ENCODE data around the gene THSD4. TPM values are rescaled to one million over a fixed set of nuclear protein-coding genes. Genes with fewer than 3 reads are reported as not detected.

The THSD4 gene
- total and polyA plus RNA-seq, 2 of the 4 experiments (the other 2 are of a cell fraction), result 25.5 to 31.1 TPM

DNA sequence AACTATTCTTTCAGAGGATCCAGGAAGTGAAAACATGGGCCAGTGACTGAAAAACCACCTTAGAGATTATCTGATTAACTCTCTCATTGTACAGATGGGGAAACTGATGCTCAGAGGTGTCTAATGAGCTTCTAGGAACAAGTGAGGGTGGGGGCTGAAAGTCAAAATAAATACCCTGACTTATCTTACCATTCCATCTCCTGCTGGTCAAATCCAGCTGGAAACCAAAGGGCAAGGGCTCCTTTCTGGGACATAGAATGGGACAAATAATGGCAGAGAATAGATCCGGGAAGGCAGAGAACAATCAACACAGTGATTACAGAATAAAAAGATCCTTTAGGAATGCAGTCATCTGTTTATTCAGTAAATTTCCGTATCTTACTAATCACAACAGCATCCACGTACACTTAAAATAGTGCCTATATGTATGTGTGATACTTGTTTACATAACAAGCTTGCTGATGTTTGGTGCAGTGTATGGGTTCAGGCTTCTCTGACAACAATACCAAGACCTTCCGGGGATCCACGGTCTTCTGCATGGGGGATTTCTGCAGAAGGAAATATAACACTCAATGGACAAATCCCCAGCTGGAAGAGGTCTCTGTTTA lies 173.2 kb downstream of the THSD4 start:
- Histone ChIP-seq H3K79me1 (ENCODE audit: low read depth in 1 of 2, low read length in 2 of 2) (peaks cover 30 to 45% of the 10 kb centered on the region in 2 experiments), H4K8ac (ENCODE audit: low read depth in 2 of 2, low read length in 2 of 2) (peak overlapping the region; percentile 68 to 92), H3K27ac (ENCODE audit: insufficient read depth, low read length) (peak overlapping the region; percentile 63; the same call in 1 of the 2 replicates), H3K14ac (replicated peaks; ENCODE audit: low read depth, low read length) (peak overlapping the region; percentile 97), H4K5ac (ENCODE audit: low read depth, low read length) (peak overlapping the region; percentile 98; the same call in 1 of the 2 replicates), H4K91ac (ENCODE audit: insufficient read depth, low read depth, low read length) (peak overlapping the region; percentile 91), H3K4ac (ENCODE audit: low read depth, low read length) (peak overlapping the region; percentile 94), H2BK15ac (ENCODE audit: low read depth, low read length) (peak overlapping the region; percentile 96), H3K4me1 (ENCODE audit: control insufficient read depth, insufficient read depth, low read length) (peaks cover 20% of the 10 kb centered on the region), H3K36me3 (ENCODE audit: control insufficient read depth, insufficient read depth, low read length) (no peaks in the 10 kb centered on the region; the same call in 1 of the 2 replicates), H2BK20ac (ENCODE audit: low read depth, low read length) (peak overlapping the region; percentile 95), H4K20me1 (ENCODE audit: insufficient read depth, low read length) (no peaks in the 10 kb centered on the region), H3K23ac (ENCODE audit: low read depth, low read length) (peak overlapping the region; percentile 91), H2AK9ac (replicated peaks; ENCODE audit: low read depth, low read length, poor library complexity) (no peak overlapping the region), H3K9ac (ENCODE audit: low read depth, low read length) (no peak overlapping the region; the same call in 1 of the 2 replicates), H3K4me3 (ENCODE audit: insufficient read depth, low read depth, low read length) (no peak overlapping the region), H2BK120ac (ENCODE audit: low read depth, low read length) (peak overlapping the region; percentile 97), H3K9me3 (ENCODE audit: control insufficient read depth, insufficient read depth, low read length) (peaks cover 2% of the 10 kb centered on the region; the same call in 1 of the 2 replicates), H3K4me2 (ENCODE audit: low read depth, low read length) (peak overlapping the region; percentile 29; the same call in 1 of the 2 replicates), H3K9me1 (ENCODE audit: insufficient read depth, low read length) (peaks cover 15% of the 10 kb centered on the region), H2AK5ac (ENCODE audit: low read depth, low read length) (peak overlapping the region; percentile 63), H2AFZ (replicated peaks; ENCODE audit: low read length, poor library complexity) (no peak overlapping the region), H3K18ac (ENCODE audit: low read depth, low read length) (peak overlapping the region; percentile 92; the same call in 1 of the 2 replicates), H3K56ac (ENCODE audit: extremely low read depth, insufficient read depth, low read length) (peak overlapping the region; percentile 69), H3K27me3 (ENCODE audit: control insufficient read depth, insufficient read depth, low read length) (no peaks in the 10 kb centered on the region), H2BK5ac (ENCODE audit: low read depth, low read length, poor library complexity, severe bottlenecking) (peak overlapping the region; percentile 97)
- peak; percentile 75 for ATAC-seq (ENCODE audit: low read depth)
- in situ Hi-C loops (cut with MboI; ENCODE audit: low sequenced_read_pairs) (no loop called here), dilution Hi-C loops (cut with HindIII; ENCODE audit: low sequenced_read_pairs, unreplicated experiment) (no loop called here), intact Hi-C loops (cut with micrococcal nuclease) (no loop called here)
- CTCF ChIA-PET, result no interaction called here
- POLR2A ChIA-PET (ENCODE audit: unreplicated experiment), result no interaction called here
- TF ChIP-seq CHD1 (IDR thresholded peaks at IDR 0.05; ENCODE audit: low read depth, low read length) (no peak), MAZ (IDR thresholded peaks at IDR 0.05; ENCODE audit: borderline replicate concordance, low read depth, low read length) (no peak), FOS (IDR thresholded peaks at IDR 0.05; ENCODE audit: low read depth, low read length) (no peak), RCOR1 (IDR thresholded peaks at IDR 0.05; ENCODE audit: insufficient replicate concordance, low read length) (no peak), RAD21 (IDR thresholded peaks at IDR 0.05; ENCODE audit: low read length) (no peak), SMC3 (IDR thresholded peaks at IDR 0.05; ENCODE audit: low read depth, low read length) (no peak), MAFK (IDR thresholded peaks at IDR 0.05; ENCODE audit: low read depth, low read length) (no peak)
- DNase-seq, result peak; percentile 74
- no CpG with 5 or more reads among the region's 5 CpGs for WGBS, 2 experiments (ENCODE audit: extremely low coverage in 2 of 2, insufficient read length in 1 of 2)
- BruUV-seq (replicated peaks), result no TSS peak

Measured in IMR-90 (cell line).